HG02981 (cell line): ENCODE results near the gene TMEM126B.

Experiments used
- ATAC-seq: cut with Tn5 transposase; IDR thresholded peaks from one replicate; pipeline ENCODE4 v1.9.1; 2021; ENCODE audit warnings: mild to moderate bottlenecking, moderate library complexity; ENCODE audit not compliant: unreplicated experiment

TMEM126B gene

GRCh38 chr11:85680897-85681296 is 52.5 kb downstream of the TMEM126B start:
- no peak for ATAC-seq

GRCh38 chr11:85682330-85683305 is 54.2 kb downstream of the TMEM126B start:
- peak; percentile 74 for ATAC-seq

DNA sequence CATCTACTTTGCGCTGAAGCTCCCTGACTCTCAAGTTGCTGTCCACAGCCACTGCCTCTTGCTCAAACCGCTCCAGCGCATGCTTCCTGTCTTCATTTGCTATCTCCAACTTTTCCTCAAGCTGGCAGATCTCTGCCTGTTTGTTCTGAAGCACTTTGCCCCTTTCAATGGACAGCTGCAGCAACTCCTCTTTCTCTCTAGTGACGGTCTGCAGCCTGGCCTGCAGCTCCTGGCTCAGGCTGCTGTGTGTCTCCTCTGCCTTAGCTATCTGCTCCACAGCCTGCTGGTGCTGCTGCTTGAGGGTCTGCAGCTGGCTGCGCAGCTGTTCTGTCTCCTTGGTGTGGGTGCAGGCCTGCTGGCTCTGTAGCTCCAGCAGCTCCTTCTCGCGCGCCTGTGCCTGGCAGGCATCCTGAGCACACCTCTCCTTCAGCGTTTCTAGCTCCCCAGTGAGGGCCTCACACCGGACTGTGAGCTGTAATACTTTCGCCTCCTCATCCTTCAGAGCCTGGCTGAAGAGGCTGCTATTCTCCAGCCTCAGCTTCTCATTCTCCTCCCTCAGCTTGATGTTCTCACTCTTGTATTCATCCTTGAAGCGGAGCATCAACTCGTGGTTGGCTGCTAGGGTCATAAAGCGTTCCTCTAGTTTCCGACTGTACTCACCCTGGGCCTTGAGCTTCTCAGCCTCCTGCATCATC is 56.9 kb downstream of the TMEM126B start:
- ATAC-seq, result no peak

GRCh38 chr11:85685820-85686459 is 57.5 kb downstream of the TMEM126B start, which contains the start of gene CCDC89:
CCDC89 (minus strand) TSS chr11:85686195; CDS start chr11:85686130, 65 bp downstream.
- no peak for ATAC-seq
